H9 (cell line): ENCODE measurements around the gene MCRIP1. TPM values are rescaled to one million over a fixed set of nuclear protein-coding genes. Genes with fewer than 3 reads are reported as not detected.

Experiments
- DNase-seq: peaks from one replicate; pipeline ENCODE4 v3.0.0-alpha.2; 2017
- H2AFZ ChIP-seq: one replicate; pipeline ENCODE4 v1.6.1; 2013; ENCODE audit warnings: mild to moderate bottlenecking, low read length, control low read depth, moderate library complexity
- H2AK5ac ChIP-seq: 2 replicates; pipeline ENCODE4 v1.6.1; 2013; ENCODE audit warnings: low read length, control low read depth, mixed read lengths; ENCODE audit not compliant: insufficient read length
- H2BK120ac ChIP-seq: one replicate; pipeline ENCODE4 v1.6.1; 2013; ENCODE audit warnings: low read depth, mild to moderate bottlenecking, low read length, control low read depth, inconsistent platforms; ENCODE audit not compliant: poor library complexity, severe bottlenecking
- H2BK12ac ChIP-seq: 2 replicates; pipeline ENCODE4 v1.6.1; 2013; ENCODE audit warnings: low read length, control low read depth, mixed read lengths, low read depth; ENCODE audit not compliant: insufficient read length
- H2BK15ac ChIP-seq: 2 replicates; pipeline ENCODE4 v1.6.1; 2013; ENCODE audit warnings: low read depth, low read length, control low read depth
- H2BK20ac ChIP-seq: one replicate; pipeline ENCODE4 v1.6.1; 2013; ENCODE audit warnings: low read depth, mild to moderate bottlenecking, low read length, control low read depth, inconsistent platforms; ENCODE audit not compliant: poor library complexity, severe bottlenecking
- H2BK5ac ChIP-seq: 2 replicates; pipeline ENCODE4 v1.6.1; 2013; ENCODE audit warnings: low read length, control low read depth, mixed read lengths; ENCODE audit not compliant: insufficient read length
- H3K14ac ChIP-seq: 2 replicates; pipeline ENCODE4 v1.6.1; 2013; ENCODE audit warnings: low read length, control low read depth; ENCODE audit not compliant: insufficient read depth
- H3K18ac ChIP-seq: 2 replicates; pipeline ENCODE4 v1.6.1; 2013; ENCODE audit warnings: low read depth, mild to moderate bottlenecking, mixed read lengths, low read length, control low read depth; ENCODE audit not compliant: insufficient read length
- H3K23ac ChIP-seq: 2 replicates; pipeline ENCODE4 v1.6.1; 2013; ENCODE audit warnings: low read length, control low read depth, mixed read lengths, low read depth; ENCODE audit not compliant: insufficient read length
- H3K23me2 ChIP-seq: 2 replicates; pipeline ENCODE4 v1.6.1; 2013; ENCODE audit warnings: low read depth, mild to moderate bottlenecking, mixed read lengths, low read length, control low read depth; ENCODE audit not compliant: insufficient read length, poor library complexity, severe bottlenecking
- H3K27ac ChIP-seq: 2 replicates; pipeline ENCODE4 v1.5.1; 2013; ENCODE audit warnings: low read length, control low read depth, mixed read lengths, low read depth; ENCODE audit not compliant: insufficient read length
- H3K27me3 ChIP-seq: 2 replicates; pipeline ENCODE4 v1.6.1; 2013; ENCODE audit warnings: low read length, control low read depth, inconsistent platforms; ENCODE audit not compliant: insufficient read depth
- H3K4ac ChIP-seq: 2 replicates; pipeline ENCODE4 v1.6.1; 2013; ENCODE audit warnings: low read depth, mild to moderate bottlenecking, control low read depth, inconsistent platforms, low read length, moderate library complexity
- H3K4me1 ChIP-seq: 2 replicates; pipeline ENCODE4 v1.6.1; 2013; ENCODE audit warnings: low read length, control low read depth, inconsistent platforms; ENCODE audit not compliant: insufficient read depth
- H3K4me2 ChIP-seq: 2 replicates; pipeline ENCODE4 v1.6.1; 2013; ENCODE audit warnings: low read length, control low read depth, mixed read lengths; ENCODE audit not compliant: insufficient read length, insufficient read depth
- H3K56ac ChIP-seq: 2 replicates; pipeline ENCODE4 v1.6.1; 2013; ENCODE audit warnings: low read depth, mild to moderate bottlenecking, mixed read lengths, low read length, control low read depth; ENCODE audit not compliant: insufficient read length
- H3K79me1 ChIP-seq: 2 replicates; pipeline ENCODE4 v1.6.1; 2013; ENCODE audit warnings: low read depth, mild to moderate bottlenecking, moderate library complexity, low read length, control low read depth, inconsistent platforms; ENCODE audit not compliant: insufficient read depth, poor library complexity, severe bottlenecking
- H3K79me2 ChIP-seq: 2 replicates; pipeline ENCODE4 v1.6.1; 2013; ENCODE audit warnings: low read length, control low read depth, inconsistent platforms; ENCODE audit not compliant: insufficient read depth
- H3K9ac ChIP-seq: 2 replicates; pipeline ENCODE4 v1.6.1; 2013; ENCODE audit warnings: low read length, control low read depth, mixed read lengths; ENCODE audit not compliant: insufficient read length; ENCODE audit errors: extremely low read depth
- H3K9me3 ChIP-seq: one replicate; pipeline ENCODE4 v1.6.1; 2013; ENCODE audit warnings: low read depth, low read length, inconsistent platforms; ENCODE audit not compliant: control insufficient read depth
- H3T11ph ChIP-seq: one replicate; pipeline ENCODE4 v1.6.1; 2013; ENCODE audit warnings: mild to moderate bottlenecking, low read length, control low read depth, inconsistent platforms
- H4K20me1 ChIP-seq: one replicate; pipeline ENCODE4 v1.6.1; 2013; ENCODE audit not compliant: control insufficient read depth, insufficient read length, insufficient read depth
- H4K5ac ChIP-seq: 2 replicates; pipeline ENCODE4 v1.6.1; 2013; ENCODE audit warnings: low read depth, mild to moderate bottlenecking, mixed read lengths, low read length, control low read depth; ENCODE audit not compliant: insufficient read length
- H4K8ac ChIP-seq: replicated peaks from 2 replicates; pipeline ENCODE4 v1.6.1; 2013; ENCODE audit warnings: low read length, control low read depth, mixed read lengths, low read depth; ENCODE audit not compliant: insufficient read length
- H4K91ac ChIP-seq: 2 replicates; pipeline ENCODE4 v1.6.1; 2013; ENCODE audit warnings: low read depth, mild to moderate bottlenecking, moderate library complexity, mixed read lengths, low read length, control low read depth; ENCODE audit not compliant: insufficient read length
- H3K27ac Mint-ChIP-seq, 3 experiments: 2 replicates in 2 of 3; 3 replicates in 1 of 3; pipeline ENCODE4 v1.8.0; 2020 to 2021; ENCODE audit warnings: mixed read lengths in 3 of 3, mild to moderate bottlenecking in 1 of 3, moderate library complexity in 1 of 3
- H3K27me3 Mint-ChIP-seq: 2 replicates; pipeline ENCODE4 v1.8.0; 2021; ENCODE audit warnings: low read depth, mild to moderate bottlenecking, moderate library complexity, mixed read lengths
- H3K36me3 Mint-ChIP-seq, 3 experiments: 2 replicates in 2 of 3; 3 replicates in 1 of 3; pipeline ENCODE4 v1.8.0; 2020 to 2021; ENCODE audit warnings: low read depth in 3 of 3, mixed read lengths in 3 of 3; ENCODE audit not compliant: insufficient read depth in 1 of 3
- H3K4me1 Mint-ChIP-seq, 2 experiments: 2 replicates each; pipeline ENCODE4 v1.8.0; 2020; ENCODE audit warnings: mixed read lengths in 2 of 2
- H3K4me3 Mint-ChIP-seq, 2 experiments: 2 replicates in 1 of 2; 3 replicates in 1 of 2; pipeline ENCODE4 v1.8.0; 2020 to 2021; ENCODE audit warnings: mild to moderate bottlenecking in 2 of 2, mixed read lengths in 2 of 2, moderate library complexity in 1 of 2
- H3K9me3 Mint-ChIP-seq, 2 experiments: 2 replicates in 1 of 2; 3 replicates in 1 of 2; pipeline ENCODE4 v1.8.0; 2020; ENCODE audit warnings: mild to moderate bottlenecking in 2 of 2, mixed read lengths in 2 of 2, moderate library complexity in 1 of 2
- WGBS: extraction: QIAGEN DNeasy Blood & Tissue Kit; methylation state at CpG from one replicate; pipeline ENCODE4 v1.1.7; 2013; ENCODE audit warnings: missing lambda C conversion rate, low lambda C conversion rate, mixed read lengths; ENCODE audit not compliant: insufficient read length; ENCODE audit errors: extremely low coverage; 5-methylcytosine and 5-hydroxymethylcytosine counted together
- total RNA-seq: library from RNA; stranded (reverse); gene quantifications from 2 replicates; pipeline ENCODE4 v1.2.1, GENCODE V29; 2021
- TF ChIP-seq, protein P1 (sequence below): fragments of 200-600 bp; sonication (generic); conservative IDR thresholded peaks from 3 replicates; pipeline ENCODE4 v1.8.0; 2021; ENCODE audit warnings: antibody characterized with exemption, mild to moderate bottlenecking

MCRIP1 gene
- total RNA-seq, 1 experiment from 2014 or later: 118 TPM

DNA sequence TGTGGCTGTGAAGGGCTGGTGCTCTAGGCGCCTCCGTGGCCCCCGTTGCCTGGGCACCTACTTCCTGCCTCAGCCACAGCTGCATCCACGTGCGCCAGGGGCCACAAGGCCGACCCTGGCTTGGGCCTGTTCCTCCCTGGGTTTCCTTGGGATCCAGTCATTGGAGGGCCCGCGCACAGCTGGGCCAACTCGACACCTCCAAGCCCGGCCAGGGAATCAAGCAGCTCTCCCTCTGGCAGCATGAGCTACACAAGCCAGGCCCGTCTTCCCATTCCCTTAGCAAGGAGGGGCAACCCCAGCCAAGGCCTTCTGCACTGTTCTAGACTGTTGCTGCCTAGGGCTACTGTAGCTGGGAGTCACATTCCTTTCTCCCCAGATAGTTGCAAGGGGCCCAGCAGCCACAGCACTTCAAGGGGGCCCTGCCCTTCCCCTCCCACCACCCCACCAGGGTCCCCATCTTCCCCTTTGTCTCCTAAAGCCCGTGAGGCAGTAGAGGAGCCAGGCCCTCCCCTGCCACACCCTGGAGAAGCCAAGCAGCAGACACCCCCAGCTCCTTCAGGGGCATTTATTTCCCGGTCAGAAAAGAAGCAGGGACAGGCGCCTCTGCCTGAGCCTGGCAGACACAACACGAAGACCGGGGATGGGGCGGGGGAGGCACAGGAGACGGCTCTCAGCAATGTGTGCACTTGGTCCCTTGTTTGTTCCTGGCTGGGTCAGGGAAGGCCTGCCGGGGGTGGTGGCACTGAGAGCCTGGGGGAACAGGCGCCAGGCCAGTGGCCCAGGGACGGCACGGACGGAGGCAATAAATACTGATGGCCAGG lies 34.3 kb upstream of the MCRIP1 start:
- Histone ChIP-seq H2BK15ac (no peak overlapping the region), H3K4me1 (no peaks in the 10 kb centered on the region), H2BK20ac (no peak overlapping the region), H3K27ac (no peak overlapping the region), H3K9me3 (no peaks in the 10 kb centered on the region), H3K56ac (no peak overlapping the region), H4K91ac (no peak overlapping the region), H2AFZ (no peak overlapping the region), H3K23me2 (peaks cover 8% of the 10 kb centered on the region), H3K18ac (no peak overlapping the region), H3K14ac (no peak overlapping the region; the same call in 1 of the 2 replicates), H2AK5ac (no peak overlapping the region), H4K20me1 (no peaks in the 10 kb centered on the region), H2BK120ac (no peak overlapping the region), H4K5ac (no peak overlapping the region), H3K79me1 (peaks cover 2% of the 10 kb centered on the region), H3K79me2 (no peaks in the 10 kb centered on the region; the same call in 1 of the 2 replicates), H4K8ac (no peak overlapping the region), H3K4ac (no peak overlapping the region), H3K23ac (no peak overlapping the region), H3T11ph (no peak overlapping the region), H3K4me2 (no peak overlapping the region), H3K9ac (no peak overlapping the region), H2BK12ac (no peak overlapping the region), H2BK5ac (no peak overlapping the region), H3K27me3 (no peaks in the 10 kb centered on the region)
- peaks cover 21 to 37% of the 10 kb centered on the region in 2 experiments for H3K4me1 Mint-ChIP-seq
- DNase-seq: peak; percentile 84
- H3K27ac Mint-ChIP-seq: peak overlapping the region; percentile 64 to 92 (median 90); a peak in 5 of 7 replicates
- H3K4me3 Mint-ChIP-seq: peak overlapping the region in 1 of 2 experiments; percentile 9; a peak in 1 of 5 replicates
- peaks cover 13 to 33% (median 32%) of the 10 kb centered on the region in 3 experiments; a peak in 6 of 7 replicates for H3K36me3 Mint-ChIP-seq
- H3K9me3 Mint-ChIP-seq: no peaks in the 10 kb centered on the region
- no CpG with 5 or more reads among the region's 23 CpGs for WGBS
- TF ChIP-seq, protein P1, sequence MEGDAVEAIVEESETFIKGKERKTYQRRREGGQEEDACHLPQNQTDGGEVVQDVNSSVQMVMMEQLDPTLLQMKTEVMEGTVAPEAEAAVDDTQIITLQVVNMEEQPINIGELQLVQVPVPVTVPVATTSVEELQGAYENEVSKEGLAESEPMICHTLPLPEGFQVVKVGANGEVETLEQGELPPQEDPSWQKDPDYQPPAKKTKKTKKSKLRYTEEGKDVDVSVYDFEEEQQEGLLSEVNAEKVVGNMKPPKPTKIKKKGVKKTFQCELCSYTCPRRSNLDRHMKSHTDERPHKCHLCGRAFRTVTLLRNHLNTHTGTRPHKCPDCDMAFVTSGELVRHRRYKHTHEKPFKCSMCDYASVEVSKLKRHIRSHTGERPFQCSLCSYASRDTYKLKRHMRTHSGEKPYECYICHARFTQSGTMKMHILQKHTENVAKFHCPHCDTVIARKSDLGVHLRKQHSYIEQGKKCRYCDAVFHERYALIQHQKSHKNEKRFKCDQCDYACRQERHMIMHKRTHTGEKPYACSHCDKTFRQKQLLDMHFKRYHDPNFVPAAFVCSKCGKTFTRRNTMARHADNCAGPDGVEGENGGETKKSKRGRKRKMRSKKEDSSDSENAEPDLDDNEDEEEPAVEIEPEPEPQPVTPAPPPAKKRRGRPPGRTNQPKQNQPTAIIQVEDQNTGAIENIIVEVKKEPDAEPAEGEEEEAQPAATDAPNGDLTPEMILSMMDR: no peak
- no peaks in the 10 kb centered on the region; the same call in 1 of the 2 replicates for H3K27me3 Mint-ChIP-seq
